HepG2 (cell line): ENCODE results near the gene PTPRB.

Source experiments
- CHCHD3 ChIP-seq: sonication (generic); formaldehyde crosslinking; IDR thresholded peaks from 2 replicates; pipeline ENCODE4 v1.8.0; 2022; ENCODE audit warnings: mild to moderate bottlenecking, missing genetic modification reagents, moderate library complexity
- EP300 ChIP-seq, 3 experiments: sonication (generic) in 1 of 3; formaldehyde crosslinking in 1 of 3; IDR thresholded peaks; 2 replicates each; pipeline versions ENCODE4 v1.5.1 to v1.6.1; 2011 to 2020; ENCODE audit warnings: low read depth in 2 of 3, low read length in 2 of 3, borderline replicate concordance in 1 of 3, improper control_type of control experiment in 1 of 3, mild to moderate bottlenecking in 1 of 3, missing genetic modification reagents in 1 of 3, moderate library complexity in 1 of 3
- PAXIP1 ChIP-seq: sonication (generic); formaldehyde crosslinking; conservative IDR thresholded peaks from 2 replicates; pipeline ENCODE4 v1.4.0; 2020; ENCODE audit warnings: mild to moderate bottlenecking, missing genetic modification reagents, moderate library complexity
- ZNF501 ChIP-seq: sonication (generic); formaldehyde crosslinking; IDR thresholded peaks from 2 replicates; pipeline ENCODE4 v1.5.1; 2020; ENCODE audit warnings: mild to moderate bottlenecking, moderate library complexity, missing genetic modification reagents
- ZNF670 ChIP-seq: sonication (generic); formaldehyde crosslinking; IDR thresholded peaks from 2 replicates; pipeline ENCODE4 v1.8.0; 2022; ENCODE audit warnings: mild to moderate bottlenecking, missing genetic modification reagents, borderline replicate concordance

GRCh38 chr12:70507442-70507841 lies 129.8 kb downstream of the PTPRB start:
- no peak for TF ChIP-seq EP300 (IDR thresholded peaks at IDR 0.05; ENCODE audit: low read depth in 2 of 2, low read length in 2 of 2)
- TF ChIP-seq EP300 (CRISPR knock-in tag; IDR thresholded peaks at IDR 0.05; ENCODE audit: borderline replicate concordance) = no peak
- TF ChIP-seq ZNF501 (CRISPR knock-in tag) = no peak
- TF ChIP-seq CHCHD3 = no peak
- TF ChIP-seq PAXIP1 (CRISPR knock-in tag) = no peak
- no peak for TF ChIP-seq ZNF670 (CRISPR knock-in tag)
